DND-41 (cell line): ENCODE data around the gene PDZRN3.

Experiments used
- EZH2 ChIP-seq: IDR thresholded peaks from 3 replicates; pipeline ENCODE4 v1.6.1; 2012; ENCODE audit warnings: borderline replicate concordance, low read depth, mild to moderate bottlenecking, moderate library complexity, low read length, inconsistent platforms; ENCODE audit not compliant: severe bottlenecking
- TF ChIP-seq, protein P1 (sequence below): IDR thresholded peaks from 2 replicates; pipeline ENCODE4 v1.5.1; 2012; ENCODE audit warnings: borderline replicate concordance, low read length, moderate library complexity, mild to moderate bottlenecking; ENCODE audit not compliant: poor library complexity, severe bottlenecking; ENCODE audit errors: extremely low read depth

- TF ChIP-seq, protein P1, sequence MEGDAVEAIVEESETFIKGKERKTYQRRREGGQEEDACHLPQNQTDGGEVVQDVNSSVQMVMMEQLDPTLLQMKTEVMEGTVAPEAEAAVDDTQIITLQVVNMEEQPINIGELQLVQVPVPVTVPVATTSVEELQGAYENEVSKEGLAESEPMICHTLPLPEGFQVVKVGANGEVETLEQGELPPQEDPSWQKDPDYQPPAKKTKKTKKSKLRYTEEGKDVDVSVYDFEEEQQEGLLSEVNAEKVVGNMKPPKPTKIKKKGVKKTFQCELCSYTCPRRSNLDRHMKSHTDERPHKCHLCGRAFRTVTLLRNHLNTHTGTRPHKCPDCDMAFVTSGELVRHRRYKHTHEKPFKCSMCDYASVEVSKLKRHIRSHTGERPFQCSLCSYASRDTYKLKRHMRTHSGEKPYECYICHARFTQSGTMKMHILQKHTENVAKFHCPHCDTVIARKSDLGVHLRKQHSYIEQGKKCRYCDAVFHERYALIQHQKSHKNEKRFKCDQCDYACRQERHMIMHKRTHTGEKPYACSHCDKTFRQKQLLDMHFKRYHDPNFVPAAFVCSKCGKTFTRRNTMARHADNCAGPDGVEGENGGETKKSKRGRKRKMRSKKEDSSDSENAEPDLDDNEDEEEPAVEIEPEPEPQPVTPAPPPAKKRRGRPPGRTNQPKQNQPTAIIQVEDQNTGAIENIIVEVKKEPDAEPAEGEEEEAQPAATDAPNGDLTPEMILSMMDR: no peak
- TF ChIP-seq EZH2: no peak
Measured at GRCh38 chr3:73479325-73479724, 145.4 kb downstream of the PDZRN3 start.
